GM12864 (cell line): ENCODE results near the gene DLG3.
A peak's percentile ranks its signal among the peaks of the same experiment; 100 is the strongest.

Source experiments
- DNase-seq: peaks from one replicate; pipeline ENCODE4 v3.0.0-alpha.2; 2011; ENCODE audit warnings: low read depth
- H3K4me3 ChIP-seq: 2 replicates; pipeline ENCODE4 v1.5.1; 2011; ENCODE audit warnings: mild to moderate bottlenecking, low read depth, low read length, control low read depth
- CTCF ChIP-seq: IDR thresholded peaks from 2 replicates; pipeline ENCODE4 v1.5.1; 2011; ENCODE audit warnings: low read depth, mild to moderate bottlenecking, moderate library complexity, low read length, control low read depth, inconsistent platforms; ENCODE audit errors: missing control alignments

Gene DLG3

GRCh38 chrX:70429759-70430158 is 14.9 kb upstream of the DLG3 start:
- TF ChIP-seq CTCF, result no peak
- DNase-seq, result no peak
- H3K4me3 ChIP-seq, result no peak overlapping the region

- DNase-seq, result no peak
These were observed 11.4 kb upstream of the DLG3 start for GRCh38 chrX:70432936-70433847.

GRCh38 chrX:70433848-70434351 is 10.7 kb upstream of the DLG3 start:
- TF ChIP-seq CTCF, result peak; percentile 67
- peak overlapping the region; percentile 78 for H3K4me3 ChIP-seq
- DNase-seq, result no peak

More at GRCh38 chrX:70432936-70433847, 11.4 kb upstream of the DLG3 start:
- peak overlapping the region; percentile 78 for H3K4me3 ChIP-seq
- TF ChIP-seq CTCF, result no peak

GRCh38 chrX:70434352-70434866 is 10.2 kb upstream of the DLG3 start:
- TF ChIP-seq CTCF, result no peak
- DNase-seq, result no peak

GRCh38 chrX:70434914-70435586 is 9.6 kb upstream of the DLG3 start:
- no peak for DNase-seq
- peak overlapping the region; percentile 78 for H3K4me3 ChIP-seq
- TF ChIP-seq CTCF, result no peak

More at GRCh38 chrX:70434352-70434866, 10.2 kb upstream of the DLG3 start:
- peak overlapping the region; percentile 78 for H3K4me3 ChIP-seq

GRCh38 chrX:70436343-70436742 is 8.3 kb upstream of the DLG3 start:
- peak; percentile 29 for TF ChIP-seq CTCF

More at GRCh38 chrX:70436343-70436742, 8.3 kb upstream of the DLG3 start:
- H3K4me3 ChIP-seq, result no peak overlapping the region
- DNase-seq, result no peak
